ENCODE data around the gene KRTAP10-6. TPM values are rescaled to one million over a fixed set of nuclear protein-coding genes. Genes with fewer than 3 reads are reported as not detected.
"Not testable (repeated sequence)": the region's sequence is repeated elsewhere in the genome, so short reads cannot be mapped to it uniquely, and the experiment has no call there.

Gene KRTAP10-6
- total RNA-seq, 1 donor from 2014 or later, result not detected

- Mint-ChIP-seq H3K4me1 (ENCODE audit: low read depth, unreplicated experiment) (peaks cover 10% of the 10 kb centered on the region), H3K36me3 (ENCODE audit: unreplicated experiment) (peaks cover 6% of the 10 kb centered on the region), H3K27me3 (ENCODE audit: unreplicated experiment) (peaks cover 3% of the 10 kb centered on the region), H3K27ac (ENCODE audit: unreplicated experiment) (no peak overlapping the region), H3K4me3 (ENCODE audit: unreplicated experiment) (no peak overlapping the region), H3K9me3 (ENCODE audit: unreplicated experiment) (peaks cover 12% of the 10 kb centered on the region)
- no peak for DNase-seq
- no peak for TF ChIP-seq CTCF (IDR thresholded peaks at IDR 0.05; ENCODE audit: partially characterized antibody, unreplicated experiment)
Observed at GRCh38 chr21:44596068-44596725, 3.9 kb upstream of the KRTAP10-6 start.

GRCh38 chr21:44595524-44595923 is 3.2 kb upstream of the KRTAP10-6 start:
- H3K36me3 Mint-ChIP-seq (ENCODE audit: unreplicated experiment), result peaks cover 6% of the 10 kb centered on the region
- TF ChIP-seq CTCF (IDR thresholded peaks at IDR 0.05; ENCODE audit: partially characterized antibody, unreplicated experiment), result no peak
- peaks cover 12% of the 10 kb centered on the region for H3K9me3 Mint-ChIP-seq (ENCODE audit: unreplicated experiment)
- peaks cover 8% of the 10 kb centered on the region for H3K27me3 Mint-ChIP-seq (ENCODE audit: unreplicated experiment)
- H3K4me3 Mint-ChIP-seq (ENCODE audit: unreplicated experiment), result no peak overlapping the region
- peaks cover 12% of the 10 kb centered on the region for H3K4me1 Mint-ChIP-seq (ENCODE audit: low read depth, unreplicated experiment)
- no peak for DNase-seq
- H3K27ac Mint-ChIP-seq (ENCODE audit: unreplicated experiment), result no peak overlapping the region

- H3K27me3 Mint-ChIP-seq (ENCODE audit: unreplicated experiment), result peaks cover 8% of the 10 kb centered on the region
- H3K9me3 Mint-ChIP-seq (ENCODE audit: unreplicated experiment), result peaks cover 10% of the 10 kb centered on the region
- DNase-seq, result no peak
- no peak overlapping the region for H3K4me3 Mint-ChIP-seq (ENCODE audit: unreplicated experiment)
- H3K36me3 Mint-ChIP-seq (ENCODE audit: unreplicated experiment), result peaks cover 6% of the 10 kb centered on the region
- TF ChIP-seq CTCF (IDR thresholded peaks at IDR 0.05; ENCODE audit: partially characterized antibody, unreplicated experiment), result no peak
- peaks cover 12% of the 10 kb centered on the region for H3K4me1 Mint-ChIP-seq (ENCODE audit: low read depth, unreplicated experiment)
- no peak overlapping the region for H3K27ac Mint-ChIP-seq (ENCODE audit: unreplicated experiment)
Observed at GRCh38 chr21:44594406-44594916, 2.2 kb upstream of the KRTAP10-6 start.

GRCh38 chr21:44593598-44594405 is 1.5 kb upstream of the KRTAP10-6 start:
- Mint-ChIP-seq H3K4me1 (ENCODE audit: low read depth, unreplicated experiment) (peaks cover 12% of the 10 kb centered on the region), H3K4me3 (ENCODE audit: unreplicated experiment) (no peak overlapping the region), H3K9me3 (ENCODE audit: unreplicated experiment) (peaks cover 10% of the 10 kb centered on the region), H3K27ac (ENCODE audit: unreplicated experiment) (peak overlapping the region; percentile 77), H3K27me3 (ENCODE audit: unreplicated experiment) (peaks cover 8% of the 10 kb centered on the region), H3K36me3 (ENCODE audit: unreplicated experiment) (peaks cover 5% of the 10 kb centered on the region)
- DNase-seq, result no peak
- TF ChIP-seq CTCF (IDR thresholded peaks at IDR 0.05; ENCODE audit: partially characterized antibody, unreplicated experiment), result no peak

- not testable (repeated sequence) for H3K27ac Mint-ChIP-seq (ENCODE audit: unreplicated experiment); H3K4me1 Mint-ChIP-seq (ENCODE audit: low read depth, unreplicated experiment); H3K4me3 Mint-ChIP-seq (ENCODE audit: unreplicated experiment); DNase-seq; H3K9me3 Mint-ChIP-seq (ENCODE audit: unreplicated experiment); H3K36me3 Mint-ChIP-seq (ENCODE audit: unreplicated experiment); H3K27me3 Mint-ChIP-seq (ENCODE audit: unreplicated experiment)
Observed at GRCh38 chr21:44591801-44592130, 539 bp downstream of the KRTAP10-6 start.

- not testable (repeated sequence) for H3K4me1 Mint-ChIP-seq (ENCODE audit: low read depth, unreplicated experiment); H3K4me3 Mint-ChIP-seq (ENCODE audit: unreplicated experiment); DNase-seq; H3K9me3 Mint-ChIP-seq (ENCODE audit: unreplicated experiment); H3K36me3 Mint-ChIP-seq (ENCODE audit: unreplicated experiment); H3K27me3 Mint-ChIP-seq (ENCODE audit: unreplicated experiment)
- peak overlapping the region; percentile 33 for H3K27ac Mint-ChIP-seq (ENCODE audit: unreplicated experiment)
Observed at GRCh38 chr21:44590897-44591800, 1.2 kb downstream of the KRTAP10-6 start.

Measured in glutamatergic neuron (in vitro differentiated cells).